ENCODE data around the gene RNF103. TPM values are rescaled to one million over a fixed set of nuclear protein-coding genes. Genes with fewer than 3 reads are reported as not detected.

Gene RNF103
- total RNA-seq, 3 donors from 2014 or later, result 35.4 to 60.3 (median 37.4) TPM

DNA sequence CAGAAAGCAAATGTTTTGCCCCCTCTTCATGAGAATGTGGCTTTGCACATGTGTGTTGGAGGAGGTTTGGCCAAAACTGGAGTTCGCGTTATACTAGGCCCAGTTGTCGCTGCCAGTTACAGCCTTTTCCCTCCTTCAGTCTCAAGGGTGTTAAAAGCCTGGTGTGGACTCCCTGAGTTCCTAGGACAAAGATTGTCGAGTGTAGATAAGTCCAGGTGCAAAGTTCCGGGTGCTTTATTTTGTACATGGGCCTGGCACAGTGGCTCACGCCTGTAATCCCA lies 542 bp upstream of the RNF103 start:
- intact Hi-C loops (cut with DNase I; ENCODE audit: low total_unique reads), result no loop called here
- H3K27ac ChIP-seq, result peak overlapping the region; percentile 99 to 100
- no peaks in the 10 kb centered on the region for H3K27me3 ChIP-seq
- TF ChIP-seq POLR2A (IDR thresholded peaks at IDR 0.05) (no peak), POLR2AphosphoS5 (IDR thresholded peaks at IDR 0.05) (no peak)
- TF ChIP-seq, protein P1, sequence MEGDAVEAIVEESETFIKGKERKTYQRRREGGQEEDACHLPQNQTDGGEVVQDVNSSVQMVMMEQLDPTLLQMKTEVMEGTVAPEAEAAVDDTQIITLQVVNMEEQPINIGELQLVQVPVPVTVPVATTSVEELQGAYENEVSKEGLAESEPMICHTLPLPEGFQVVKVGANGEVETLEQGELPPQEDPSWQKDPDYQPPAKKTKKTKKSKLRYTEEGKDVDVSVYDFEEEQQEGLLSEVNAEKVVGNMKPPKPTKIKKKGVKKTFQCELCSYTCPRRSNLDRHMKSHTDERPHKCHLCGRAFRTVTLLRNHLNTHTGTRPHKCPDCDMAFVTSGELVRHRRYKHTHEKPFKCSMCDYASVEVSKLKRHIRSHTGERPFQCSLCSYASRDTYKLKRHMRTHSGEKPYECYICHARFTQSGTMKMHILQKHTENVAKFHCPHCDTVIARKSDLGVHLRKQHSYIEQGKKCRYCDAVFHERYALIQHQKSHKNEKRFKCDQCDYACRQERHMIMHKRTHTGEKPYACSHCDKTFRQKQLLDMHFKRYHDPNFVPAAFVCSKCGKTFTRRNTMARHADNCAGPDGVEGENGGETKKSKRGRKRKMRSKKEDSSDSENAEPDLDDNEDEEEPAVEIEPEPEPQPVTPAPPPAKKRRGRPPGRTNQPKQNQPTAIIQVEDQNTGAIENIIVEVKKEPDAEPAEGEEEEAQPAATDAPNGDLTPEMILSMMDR (IDR thresholded peaks at IDR 0.05), result no peak
- H3K4me1 ChIP-seq, result peaks cover 0 to 7% of the 10 kb centered on the region in 2 donors
- no peak for DNase-seq (ENCODE audit: low spot score in 2 of 2)
- no peaks in the 10 kb centered on the region for H3K9me3 ChIP-seq
- H3K4me3 ChIP-seq, result peak overlapping the region; percentile 75 to 92 (median 85)
- no peaks in the 10 kb centered on the region for H3K36me3 ChIP-seq

DNA sequence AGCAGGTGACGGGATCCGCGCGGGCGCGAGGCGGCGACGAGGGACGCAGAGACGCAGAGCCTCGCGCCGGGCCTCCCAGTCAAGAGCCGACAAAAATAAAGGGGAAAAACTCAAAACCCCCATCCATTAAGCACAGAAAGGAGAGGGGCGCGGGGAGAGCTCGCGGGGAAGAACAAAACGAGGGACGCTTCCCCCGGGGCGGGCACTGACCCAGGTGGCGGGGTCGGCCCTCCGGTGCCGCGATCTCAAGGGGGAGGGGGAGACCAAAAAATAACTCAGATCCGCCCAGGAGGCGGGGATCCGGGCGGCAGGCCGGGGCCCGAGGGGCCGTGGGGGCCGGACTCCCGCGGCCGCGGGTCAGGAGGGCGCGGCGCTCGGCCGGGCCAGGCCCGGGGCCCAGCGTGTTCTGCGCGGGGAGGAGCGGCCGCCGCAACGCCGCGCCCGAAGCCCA lies 597 bp downstream of the RNF103 start:
- TF ChIP-seq POLR2AphosphoS5 (IDR thresholded peaks at IDR 0.05), result peak in 2 of 3 donors; percentile 7 to 10
- no peak for TF ChIP-seq POLR2A (IDR thresholded peaks at IDR 0.05)
- TF ChIP-seq, protein P1 (IDR thresholded peaks at IDR 0.05), result no peak
- H3K4me1 ChIP-seq, result peaks cover 0 to 7% of the 10 kb centered on the region in 2 donors
- peak overlapping the region; percentile 99 to 100 for H3K27ac ChIP-seq
- DNase-seq (ENCODE audit: low spot score in 2 of 2), result peak in 1 of 2 donors; percentile 58
- H3K27me3 ChIP-seq, result no peaks in the 10 kb centered on the region
- H3K36me3 ChIP-seq, result no peaks in the 10 kb centered on the region
- H3K9me3 ChIP-seq, result no peaks in the 10 kb centered on the region
- intact Hi-C loops (cut with DNase I; ENCODE audit: low total_unique reads), result no loop called here
- peak overlapping the region; percentile 75 to 92 (median 85) for H3K4me3 ChIP-seq

DNA sequence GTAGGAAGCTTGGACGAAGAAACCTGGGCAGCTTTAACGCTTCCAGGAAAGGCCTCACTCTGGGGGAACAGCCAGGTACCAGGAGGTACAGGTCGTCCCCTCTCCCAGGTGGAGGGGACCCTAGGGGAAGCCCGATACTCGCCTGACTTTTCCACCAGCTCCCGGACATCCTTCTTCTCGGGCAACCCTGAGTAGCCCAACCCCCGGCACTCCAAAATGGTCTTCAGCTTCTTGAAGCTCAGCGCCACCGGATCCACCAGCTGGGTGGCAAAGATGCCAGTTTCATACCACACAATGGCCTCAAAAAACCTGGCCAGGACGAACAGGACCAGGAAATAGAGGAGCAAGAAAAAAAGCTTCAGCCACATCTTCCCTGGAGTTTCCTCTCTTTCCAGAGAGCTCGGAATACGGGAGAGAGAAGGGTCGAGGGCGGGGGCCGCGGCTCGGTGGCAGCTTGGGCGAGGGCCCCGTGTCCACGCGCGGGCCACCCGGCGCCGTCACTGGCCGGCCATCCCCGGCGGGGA lies 1.1 kb downstream of the RNF103 start:
- TF ChIP-seq, protein P1 (IDR thresholded peaks at IDR 0.05), result no peak
- peak in 1 of 3 donors; percentile 20 for TF ChIP-seq POLR2AphosphoS5 (IDR thresholded peaks at IDR 0.05)
- no peak for TF ChIP-seq POLR2A (IDR thresholded peaks at IDR 0.05)

DNA sequence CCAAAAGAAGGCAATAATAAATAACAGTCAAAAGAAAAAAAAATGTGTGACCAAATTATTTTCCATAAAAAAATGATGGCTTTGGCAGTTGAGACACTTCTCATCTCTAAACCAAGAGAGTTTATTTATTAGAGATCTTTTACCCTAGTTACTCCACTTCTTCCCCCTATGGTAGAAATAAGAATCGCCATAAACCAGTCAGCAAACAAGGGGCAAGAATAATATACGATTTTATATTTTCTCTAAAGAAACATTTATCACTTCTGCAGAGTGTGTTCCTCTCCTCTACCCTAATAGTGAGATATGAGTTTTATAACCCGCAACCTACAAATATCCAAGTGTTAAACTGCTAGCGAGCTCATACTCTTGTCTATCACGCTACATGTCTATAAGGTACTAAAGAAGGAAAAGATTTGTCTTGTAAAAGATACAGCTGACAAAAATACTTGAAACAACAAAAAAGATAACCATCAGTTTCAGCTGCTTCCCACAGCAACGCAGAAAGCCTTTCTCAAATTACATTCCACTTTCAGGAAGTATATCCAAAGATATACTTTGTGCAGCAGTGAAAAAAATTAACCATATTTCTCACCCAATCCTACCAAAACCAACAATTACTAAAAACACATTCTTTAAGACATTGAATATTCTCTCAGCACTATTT lies 2.3 kb downstream of the RNF103 start:
- H3K9me3 ChIP-seq, result no peaks in the 10 kb centered on the region
- peak overlapping the region; percentile 15 to 100 for H3K27ac ChIP-seq
- no peaks in the 10 kb centered on the region for H3K27me3 ChIP-seq
- TF ChIP-seq POLR2A (IDR thresholded peaks at IDR 0.05) (no peak), POLR2AphosphoS5 (IDR thresholded peaks at IDR 0.05) (no peak)
- TF ChIP-seq, protein P1 (IDR thresholded peaks at IDR 0.05), result peak in 1 of 3 donors; percentile 10
- peaks cover 0 to 7% of the 10 kb centered on the region in 2 donors for H3K4me1 ChIP-seq
- H3K36me3 ChIP-seq, result peaks cover 11% of the 10 kb centered on the region
- intact Hi-C loops (cut with DNase I; ENCODE audit: low total_unique reads), result no loop called here
- no peak for DNase-seq (ENCODE audit: low spot score in 2 of 2)
- H3K4me3 ChIP-seq, result peak overlapping the region; percentile 75 to 92 (median 85)

More for the DNA sequence above, 1.1 kb downstream of the RNF103 start:
- H3K27me3 ChIP-seq, result no peaks in the 10 kb centered on the region
- peak overlapping the region; percentile 99 to 100 for H3K27ac ChIP-seq
- peaks cover 4% of the 10 kb centered on the region for H3K36me3 ChIP-seq
- H3K9me3 ChIP-seq, result no peaks in the 10 kb centered on the region
- peak overlapping the region; percentile 75 to 92 (median 85) for H3K4me3 ChIP-seq
- intact Hi-C loops (cut with DNase I; ENCODE audit: low total_unique reads), result no loop called here
- peak; percentile 41 to 57 for DNase-seq (ENCODE audit: low spot score in 2 of 2)
- H3K4me1 ChIP-seq, result peaks cover 0 to 7% of the 10 kb centered on the region in 2 donors

DNA sequence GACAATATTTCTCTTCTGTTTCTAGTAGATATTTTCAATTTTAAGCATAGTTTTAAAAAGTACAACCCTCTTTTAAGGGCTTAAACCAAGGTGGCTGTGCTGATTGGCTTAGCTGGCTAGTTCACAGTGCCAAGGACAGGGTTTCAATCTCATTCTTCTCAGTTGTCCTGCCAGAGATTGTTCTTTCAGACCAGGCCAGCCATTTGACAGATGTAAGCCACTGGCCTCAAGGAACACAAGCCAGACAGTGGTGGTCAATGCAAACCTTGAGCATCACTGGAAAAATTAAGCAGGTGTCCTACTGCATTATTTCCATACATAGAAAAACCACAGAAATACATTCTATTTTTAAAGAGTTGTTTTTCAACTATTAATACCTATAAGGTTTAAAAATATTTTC lies 5.9 kb downstream of the RNF103 start:
- no peak for TF ChIP-seq POLR2AphosphoS5 (IDR thresholded peaks at IDR 0.05)
- no peak for TF ChIP-seq POLR2A (IDR thresholded peaks at IDR 0.05)
- TF ChIP-seq, protein P1 (IDR thresholded peaks at IDR 0.05), result no peak
- Histone ChIP-seq H3K36me3 (peaks cover 11% of the 10 kb centered on the region), H3K4me1 (peaks cover 0 to 7% of the 10 kb centered on the region in 2 donors), H3K4me3 (no peak overlapping the region), H3K27ac (no peak overlapping the region), H3K9me3 (no peaks in the 10 kb centered on the region), H3K27me3 (no peaks in the 10 kb centered on the region)
- intact Hi-C loops (cut with DNase I; ENCODE audit: low total_unique reads), result no loop called here
- DNase-seq (ENCODE audit: low spot score in 2 of 2), result no peak

Data from breast epithelium (tissue), 4 donors.